SK-N-SH (cell line): Measurements from ENCODE around the gene CDC14B. TPM values are rescaled to one million over a fixed set of nuclear protein-coding genes. Genes with fewer than 3 reads are reported as not detected.

Experiments used
- CTCF ChIA-PET: fragments of 300-600, 350-600 bp; formaldehyde crosslinking; extraction: SDS; loops from one replicate; lab custom pipeline; 2021; lab: Yijun Ruan, JAX
- POLR2A ChIA-PET: fragments of 350-600 bp; sonication (Branson Sonifier 250); formaldehyde crosslinking; extraction: SDS; loops from one replicate; lab custom pipeline; 2020; ENCODE audit warnings: antibody characterized with exemption, inconsistent platforms; lab: Yijun Ruan, JAX
- DNase-seq: peaks from one replicate; pipeline ENCODE4 v3.0.0; 2012
- H2AFZ ChIP-seq: fragments of 200-600 bp; sonication (generic); 2 replicates; pipeline ENCODE4 v1.8.1; 2016; ENCODE audit warnings: antibody characterized with exemption, mild to moderate bottlenecking, low read depth
- H3F3A ChIP-seq: fragments of 200-600 bp; sonication (generic); replicated peaks from 2 replicates; pipeline ENCODE3; 2016; ENCODE audit warnings: antibody characterized with exemption, mild to moderate bottlenecking; ENCODE audit not compliant: insufficient read depth
- H3K27ac ChIP-seq, 2 experiments: fragments of 200-500 bp in 1 of 2; fragments of 200-600 bp in 1 of 2; sonication (Bioruptor generic) in 1 of 2; sonication (generic), shearing (Covaris generic) in 1 of 2; 2 replicates each; pipeline versions ENCODE4 v1.5.1 to v1.6.1; 2014 to 2016; ENCODE audit warnings: low read depth in 2 of 2, inconsistent platforms in 1 of 2, low read length in 1 of 2, mild to moderate bottlenecking in 1 of 2, mixed read lengths in 1 of 2
- H3K27me3 ChIP-seq: fragments of 200-600 bp; sonication (generic), shearing (Covaris generic); 2 replicates; pipeline ENCODE4 v1.6.1; 2016; ENCODE audit warnings: mixed run types; ENCODE audit not compliant: insufficient read depth
- H3K36me3 ChIP-seq, 2 experiments: fragments of 200-500 bp in 1 of 2; fragments of 200-600 bp in 1 of 2; sonication (Bioruptor generic) in 1 of 2; sonication (generic) in 1 of 2; replicated peaks in 1 of 2; 2 replicates each; pipeline versions ENCODE3 to v1.5.1; 2014 to 2016; ENCODE audit warnings: low read length in 1 of 2, mild to moderate bottlenecking in 1 of 2; ENCODE audit not compliant: insufficient read depth in 2 of 2, control insufficient read depth in 1 of 2
- H3K4me1 ChIP-seq, 2 experiments: fragments of 200-500 bp in 1 of 2; fragments of 200-600 bp in 1 of 2; sonication (Bioruptor generic) in 1 of 2; sonication (generic), shearing (Covaris generic) in 1 of 2; 2 replicates each; pipeline versions ENCODE4 v1.5.1 to v1.6.1; 2014 to 2016; ENCODE audit warnings: low read depth in 1 of 2, low read length in 1 of 2, mixed run types in 1 of 2; ENCODE audit not compliant: insufficient read depth in 2 of 2, control insufficient read depth in 1 of 2
- H3K4me2 ChIP-seq: fragments of 200-600 bp; sonication (generic), shearing (Covaris generic); 2 replicates; pipeline ENCODE4 v1.6.1; 2017; ENCODE audit warnings: mixed run types
- H3K4me3 ChIP-seq, 2 experiments: fragments of 200-500 bp in 1 of 2; fragments of 200-600 bp in 1 of 2; sonication (Bioruptor generic) in 1 of 2; sonication (generic), shearing (Covaris generic) in 1 of 2; 2 replicates each; pipeline versions ENCODE4 v1.5.1 to v1.8.1; 2014 to 2016; ENCODE audit warnings: low read depth in 2 of 2, inconsistent platforms in 1 of 2, low read length in 1 of 2, mild to moderate bottlenecking in 1 of 2, mixed read lengths in 1 of 2, moderate library complexity in 1 of 2
- H3K79me2 ChIP-seq: fragments of 200-600 bp; sonication (generic); 2 replicates; pipeline ENCODE4 v1.8.1; 2017; ENCODE audit warnings: mild to moderate bottlenecking; ENCODE audit not compliant: insufficient read depth
- H3K9ac ChIP-seq: fragments of 200-600 bp; sonication (generic); 2 replicates; pipeline ENCODE4 v1.6.1; 2017; ENCODE audit warnings: mixed run types
- H3K9me2 ChIP-seq: fragments of 200-600 bp; sonication (generic); 2 replicates; pipeline ENCODE4 v1.6.1; 2017; ENCODE audit warnings: mixed run types
- H3K9me3 ChIP-seq: fragments of 200-600 bp; sonication (generic); 2 replicates; pipeline ENCODE4 v1.6.1; 2017; ENCODE audit warnings: mixed run types, mild to moderate bottlenecking, moderate library complexity
- H4K20me1 ChIP-seq: fragments of 200-600 bp; sonication (generic); 2 replicates; pipeline ENCODE4 v1.6.1; 2017; ENCODE audit warnings: mild to moderate bottlenecking, mixed run types; ENCODE audit not compliant: insufficient read depth
- CTCF ChIP-seq: fragments of 200-600 bp; sonication (generic); IDR thresholded peaks from 2 replicates; pipeline ENCODE4 v1.6.1; 2017; ENCODE audit warnings: antibody characterized with exemption, mild to moderate bottlenecking, moderate library complexity
- ELF1 ChIP-seq: IDR thresholded peaks from 2 replicates; pipeline ENCODE4 v1.4.0; 2012
- EZH2phosphoT487 ChIP-seq: fragments of 200-600 bp; sonication (generic); IDR thresholded peaks from 2 replicates; pipeline ENCODE4 v1.6.1; 2017; ENCODE audit warnings: low read depth, mixed run types, mild to moderate bottlenecking, antibody characterized with exemption, moderate library complexity, borderline replicate concordance
- FOXJ3 ChIP-seq: sonication (generic); formaldehyde crosslinking; IDR thresholded peaks from 2 replicates; pipeline ENCODE4 v1.5.1; 2020; ENCODE audit warnings: mild to moderate bottlenecking, missing genetic modification reagents
- JUND ChIP-seq: IDR thresholded peaks from 2 replicates; pipeline ENCODE4 v1.4.0; 2012
- MAX ChIP-seq: IDR thresholded peaks from 2 replicates; pipeline ENCODE4 v1.4.0; 2012; ENCODE audit warnings: low read depth
- MEF2A ChIP-seq: IDR thresholded peaks from 2 replicates; pipeline ENCODE4 v1.4.0; 2012; ENCODE audit warnings: low read depth, borderline replicate concordance
- NFIC ChIP-seq: IDR thresholded peaks from 2 replicates; pipeline ENCODE4 v1.4.0; 2012; ENCODE audit warnings: borderline replicate concordance
- PBX3 ChIP-seq: IDR thresholded peaks from 2 replicates; pipeline ENCODE4; 2012
- RCOR1 ChIP-seq: fragments of 150-350 bp; IDR thresholded peaks from 2 replicates; pipeline ENCODE4 v1.6.1; 2017; ENCODE audit warnings: antibody characterized with exemption, low read length
- REST ChIP-seq: IDR thresholded peaks from 2 replicates; pipeline ENCODE4 v1.6.1; 2012; ENCODE audit warnings: mild to moderate bottlenecking, low read depth, low read length, moderate library complexity
- RFX5 ChIP-seq: IDR thresholded peaks from 2 replicates; pipeline ENCODE4 v1.6.1; 2012; ENCODE audit warnings: mild to moderate bottlenecking, improper control_type of control experiment, low read length
- SMC3 ChIP-seq: IDR thresholded peaks from 2 replicates; pipeline ENCODE4 v1.6.1; 2012; ENCODE audit warnings: low read depth, low read length, improper control_type of control experiment
- TAF1 ChIP-seq: IDR thresholded peaks from 2 replicates; pipeline ENCODE4 v1.6.1; 2012; ENCODE audit warnings: low read depth, mild to moderate bottlenecking, low read length, moderate library complexity, borderline replicate concordance
- TCF12 ChIP-seq: IDR thresholded peaks from 2 replicates; pipeline ENCODE4 v1.4.0; 2012
- YY1 ChIP-seq: IDR thresholded peaks from 2 replicates; pipeline ENCODE4 v1.4.0; 2012; ENCODE audit warnings: low read depth, mild to moderate bottlenecking
- WGBS: methylation state at CpG from one replicate; pipeline ENCODE4 v1.1.6; 2017; ENCODE audit warnings: low lambda C conversion rate; 5-methylcytosine and 5-hydroxymethylcytosine counted together
- polyA plus RNA-seq, 3 experiments: library from polyadenylated mRNA; depleted of rRNA; stranded (reverse); fragments of >200 nt; gene quantifications; 2 replicates each; pipeline ENCODE4 v1.2.3, GENCODE V29; 2012

The CDC14B gene
- polyA plus RNA-seq, 1 of the 3 experiments (the other 2 are of a cell fraction), result 10.1 TPM

- no peak overlapping the region for H3K4me3 ChIP-seq
- peaks cover 0 to 2% of the 10 kb centered on the region in 2 experiments for H3K36me3 ChIP-seq
- 75% methylated on average over 11 of the region's 11 CpGs for WGBS
- no peak for DNase-seq
- H2AFZ ChIP-seq, result peak overlapping the region; percentile 8; the same call in 1 of the 2 replicates
- H4K20me1 ChIP-seq, result no peaks in the 10 kb centered on the region
- ChIA-PET CTCF (interaction anchor here (3.8 kb wide), 1 partner anchor 11 kb away, joined by 21 read pairs; no protein-coding TSS in a partner anchor), POLR2A (no interaction called here)
- H3K4me2 ChIP-seq, result peak overlapping the region; percentile 73; the same call in 1 of the 2 replicates
- H3K9me3 ChIP-seq, result no peaks in the 10 kb centered on the region
- TF ChIP-seq RCOR1 (no peak), TCF12 (no peak), MEF2A (no peak), EZH2phosphoT487 (no peak), ELF1 (no peak), NFIC (no peak), FOXJ3 (no peak), PBX3 (no peak), SMC3 (no peak), RFX5 (no peak), TAF1 (no peak)
- H3F3A ChIP-seq, result peaks cover 42% of the 10 kb centered on the region
- no peak overlapping the region; the same call in 1 of the 2 replicates for H3K9ac ChIP-seq
- no peaks in the 10 kb centered on the region for H3K27me3 ChIP-seq
- H3K27ac ChIP-seq, result peak overlapping the region; percentile 47 to 95
- H3K9me2 ChIP-seq, result no peaks in the 10 kb centered on the region
- peaks cover 4% of the 10 kb centered on the region; the same call in 1 of the 2 replicates for H3K79me2 ChIP-seq
- H3K4me1 ChIP-seq, result peaks cover 8 to 26% of the 10 kb centered on the region in 2 experiments; a peak in 3 of 4 replicates
These were observed 63.9 kb downstream of the CDC14B start for GRCh38 chr9:96555567-96556386.

GRCh38 chr9:96554801-96555566 is 64.7 kb downstream of the CDC14B start:
- Histone ChIP-seq H3K4me1 (peaks cover 8 to 26% of the 10 kb centered on the region in 2 experiments; a peak in 3 of 4 replicates), H3K27me3 (no peaks in the 10 kb centered on the region), H3K9me3 (no peaks in the 10 kb centered on the region), H3K4me3 (no peak overlapping the region), H3F3A (peaks cover 42% of the 10 kb centered on the region), H3K9ac (peak overlapping the region; percentile 52; the same call in 1 of the 2 replicates), H3K27ac (peak overlapping the region; percentile 47 to 95), H3K9me2 (no peaks in the 10 kb centered on the region), H4K20me1 (no peaks in the 10 kb centered on the region), H3K4me2 (peak overlapping the region; percentile 73), H3K36me3 (peaks cover 0 to 8% of the 10 kb centered on the region in 2 experiments), H2AFZ (no peak overlapping the region), H3K79me2 (peaks cover 4% of the 10 kb centered on the region; the same call in 1 of the 2 replicates)
- ChIA-PET CTCF (interaction anchor here (3.8 kb wide), 1 partner anchor 12 kb away, joined by 21 read pairs; no protein-coding TSS in a partner anchor), POLR2A (no interaction called here)
- DNase-seq, result no peak
- 43% methylated on average over 6 of the region's 10 CpGs for WGBS
- TF ChIP-seq PBX3 (peak; percentile 47; the same call in 1 of the 2 replicates), MEF2A (0 out of 2 replicates have a peak, but pooled peaks have one; percentile 41), MAX (no peak), TAF1 (no peak), TCF12 (peak; percentile 64), JUND (no peak), REST (no peak), CTCF (no peak), YY1 (no peak)
